SK-N-SH (cell line): ENCODE data around the gene SLC38A6. TPM values are rescaled to one million over a fixed set of nuclear protein-coding genes. Genes with fewer than 3 reads are reported as not detected.

ENCODE experiments used
- CTCF ChIA-PET: fragments of 300-600, 350-600 bp; formaldehyde crosslinking; extraction: SDS; loops from one replicate; lab custom pipeline; 2021; lab: Yijun Ruan, JAX
- POLR2A ChIA-PET: fragments of 350-600 bp; sonication (Branson Sonifier 250); formaldehyde crosslinking; extraction: SDS; loops from one replicate; lab custom pipeline; 2020; ENCODE audit warnings: antibody characterized with exemption, inconsistent platforms; lab: Yijun Ruan, JAX
- DNase-seq: peaks from one replicate; pipeline ENCODE4 v3.0.0; 2012
- H2AFZ ChIP-seq: fragments of 200-600 bp; sonication (generic); 2 replicates; pipeline ENCODE4 v1.8.1; 2016; ENCODE audit warnings: antibody characterized with exemption, mild to moderate bottlenecking, low read depth
- H3F3A ChIP-seq: fragments of 200-600 bp; sonication (generic); replicated peaks from 2 replicates; pipeline ENCODE3; 2016; ENCODE audit warnings: antibody characterized with exemption, mild to moderate bottlenecking; ENCODE audit not compliant: insufficient read depth
- H3K27ac ChIP-seq, 2 experiments: fragments of 200-500 bp in 1 of 2; fragments of 200-600 bp in 1 of 2; sonication (Bioruptor generic) in 1 of 2; sonication (generic), shearing (Covaris generic) in 1 of 2; 2 replicates each; pipeline versions ENCODE4 v1.5.1 to v1.6.1; 2014 to 2016; ENCODE audit warnings: low read depth in 2 of 2, inconsistent platforms in 1 of 2, low read length in 1 of 2, mild to moderate bottlenecking in 1 of 2, mixed read lengths in 1 of 2
- H3K27me3 ChIP-seq: fragments of 200-600 bp; sonication (generic), shearing (Covaris generic); 2 replicates; pipeline ENCODE4 v1.6.1; 2016; ENCODE audit warnings: mixed run types; ENCODE audit not compliant: insufficient read depth
- H3K36me3 ChIP-seq, 2 experiments: fragments of 200-500 bp in 1 of 2; fragments of 200-600 bp in 1 of 2; sonication (Bioruptor generic) in 1 of 2; sonication (generic) in 1 of 2; replicated peaks in 1 of 2; 2 replicates each; pipeline versions ENCODE3 to v1.5.1; 2014 to 2016; ENCODE audit warnings: low read length in 1 of 2, mild to moderate bottlenecking in 1 of 2; ENCODE audit not compliant: insufficient read depth in 2 of 2, control insufficient read depth in 1 of 2
- H3K4me1 ChIP-seq, 2 experiments: fragments of 200-500 bp in 1 of 2; fragments of 200-600 bp in 1 of 2; sonication (Bioruptor generic) in 1 of 2; sonication (generic), shearing (Covaris generic) in 1 of 2; 2 replicates each; pipeline versions ENCODE4 v1.5.1 to v1.6.1; 2014 to 2016; ENCODE audit warnings: low read depth in 1 of 2, low read length in 1 of 2, mixed run types in 1 of 2; ENCODE audit not compliant: insufficient read depth in 2 of 2, control insufficient read depth in 1 of 2
- H3K4me2 ChIP-seq: fragments of 200-600 bp; sonication (generic), shearing (Covaris generic); 2 replicates; pipeline ENCODE4 v1.6.1; 2017; ENCODE audit warnings: mixed run types
- H3K4me3 ChIP-seq, 2 experiments: fragments of 200-500 bp in 1 of 2; fragments of 200-600 bp in 1 of 2; sonication (Bioruptor generic) in 1 of 2; sonication (generic), shearing (Covaris generic) in 1 of 2; 2 replicates each; pipeline versions ENCODE4 v1.5.1 to v1.8.1; 2014 to 2016; ENCODE audit warnings: low read depth in 2 of 2, inconsistent platforms in 1 of 2, low read length in 1 of 2, mild to moderate bottlenecking in 1 of 2, mixed read lengths in 1 of 2, moderate library complexity in 1 of 2
- H3K79me2 ChIP-seq: fragments of 200-600 bp; sonication (generic); 2 replicates; pipeline ENCODE4 v1.8.1; 2017; ENCODE audit warnings: mild to moderate bottlenecking; ENCODE audit not compliant: insufficient read depth
- H3K9ac ChIP-seq: fragments of 200-600 bp; sonication (generic); 2 replicates; pipeline ENCODE4 v1.6.1; 2017; ENCODE audit warnings: mixed run types
- H3K9me2 ChIP-seq: fragments of 200-600 bp; sonication (generic); 2 replicates; pipeline ENCODE4 v1.6.1; 2017; ENCODE audit warnings: mixed run types
- H3K9me3 ChIP-seq: fragments of 200-600 bp; sonication (generic); 2 replicates; pipeline ENCODE4 v1.6.1; 2017; ENCODE audit warnings: mixed run types, mild to moderate bottlenecking, moderate library complexity
- H4K20me1 ChIP-seq: fragments of 200-600 bp; sonication (generic); 2 replicates; pipeline ENCODE4 v1.6.1; 2017; ENCODE audit warnings: mild to moderate bottlenecking, mixed run types; ENCODE audit not compliant: insufficient read depth
- EZH2phosphoT487 ChIP-seq: fragments of 200-600 bp; sonication (generic); IDR thresholded peaks from 2 replicates; pipeline ENCODE4 v1.6.1; 2017; ENCODE audit warnings: low read depth, mixed run types, mild to moderate bottlenecking, antibody characterized with exemption, moderate library complexity, borderline replicate concordance
- FOSL2 ChIP-seq: IDR thresholded peaks from 2 replicates; pipeline ENCODE4 v1.4.0; 2012; ENCODE audit warnings: low read depth, mild to moderate bottlenecking, moderate library complexity, borderline replicate concordance
- GABPA ChIP-seq: IDR thresholded peaks from 2 replicates; pipeline ENCODE4 v1.4.0; 2012; ENCODE audit warnings: low read depth, mild to moderate bottlenecking
- JUND ChIP-seq: IDR thresholded peaks from 2 replicates; pipeline ENCODE4 v1.4.0; 2012
- MEF2A ChIP-seq: IDR thresholded peaks from 2 replicates; pipeline ENCODE4 v1.4.0; 2012; ENCODE audit warnings: low read depth, borderline replicate concordance
- NFIC ChIP-seq: IDR thresholded peaks from 2 replicates; pipeline ENCODE4 v1.4.0; 2012; ENCODE audit warnings: borderline replicate concordance
- POLR2AphosphoS5 ChIP-seq: IDR thresholded peaks from 2 replicates; pipeline ENCODE4 v1.6.1; 2012; ENCODE audit warnings: low read depth, low read length
- RFX5 ChIP-seq: IDR thresholded peaks from 2 replicates; pipeline ENCODE4 v1.6.1; 2012; ENCODE audit warnings: mild to moderate bottlenecking, improper control_type of control experiment, low read length
- RXRA ChIP-seq: IDR thresholded peaks from 2 replicates; pipeline ENCODE4 v1.4.0; 2012; ENCODE audit warnings: low read depth, mild to moderate bottlenecking, borderline replicate concordance
- WGBS: methylation state at CpG from one replicate; pipeline ENCODE4 v1.1.6; 2017; ENCODE audit warnings: low lambda C conversion rate; 5-methylcytosine and 5-hydroxymethylcytosine counted together
- polyA plus RNA-seq, 3 experiments: library from polyadenylated mRNA; depleted of rRNA; stranded (reverse); fragments of >200 nt; gene quantifications; 2 replicates each; pipeline ENCODE4 v1.2.3, GENCODE V29; 2012
- TF ChIP-seq, protein P1 (sequence below): fragments of 150-350 bp; IDR thresholded peaks from 2 replicates; pipeline ENCODE4 v1.6.1; 2016; ENCODE audit warnings: mild to moderate bottlenecking, low read depth, low read length
- TF ChIP-seq, protein P2 (sequence below): fragments of 200-600 bp; sonication (generic); IDR thresholded peaks from 2 replicates; pipeline ENCODE4 v1.6.1; 2017; ENCODE audit warnings: antibody characterized with exemption, mild to moderate bottlenecking, moderate library complexity
- TF ChIP-seq, protein P3 (sequence below): IDR thresholded peaks from 2 replicates; pipeline ENCODE4 v1.4.0; 2012; ENCODE audit warnings: low read depth, borderline replicate concordance

Gene SLC38A6
- polyA plus RNA-seq, 1 of the 3 experiments (the other 2 are of a cell fraction), result 10.4 TPM

- POLR2A ChIA-PET, result no interaction called here
- H2AFZ ChIP-seq, result no peak overlapping the region
- peaks cover 0 to 23% of the 10 kb centered on the region in 2 experiments; a peak in 3 of 4 replicates for H3K4me1 ChIP-seq
- no peaks in the 10 kb centered on the region for H3K79me2 ChIP-seq
- H3K27ac ChIP-seq, result no peak overlapping the region
- no peak overlapping the region for H3K9ac ChIP-seq
- no peak overlapping the region for H3K4me3 ChIP-seq
- no peak for DNase-seq
- no peaks in the 10 kb centered on the region for H3K9me2 ChIP-seq
- no peaks in the 10 kb centered on the region for H3K9me3 ChIP-seq
- peaks cover 0 to 3% of the 10 kb centered on the region in 2 experiments for H3K36me3 ChIP-seq
- no peak overlapping the region for H3K4me2 ChIP-seq
- CTCF ChIA-PET, result no interaction called here
- no peaks in the 10 kb centered on the region for H3K27me3 ChIP-seq
- TF ChIP-seq, protein P1, sequence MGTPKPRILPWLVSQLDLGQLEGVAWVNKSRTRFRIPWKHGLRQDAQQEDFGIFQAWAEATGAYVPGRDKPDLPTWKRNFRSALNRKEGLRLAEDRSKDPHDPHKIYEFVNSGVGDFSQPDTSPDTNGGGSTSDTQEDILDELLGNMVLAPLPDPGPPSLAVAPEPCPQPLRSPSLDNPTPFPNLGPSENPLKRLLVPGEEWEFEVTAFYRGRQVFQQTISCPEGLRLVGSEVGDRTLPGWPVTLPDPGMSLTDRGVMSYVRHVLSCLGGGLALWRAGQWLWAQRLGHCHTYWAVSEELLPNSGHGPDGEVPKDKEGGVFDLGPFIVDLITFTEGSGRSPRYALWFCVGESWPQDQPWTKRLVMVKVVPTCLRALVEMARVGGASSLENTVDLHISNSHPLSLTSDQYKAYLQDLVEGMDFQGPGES, result no peak
- TF ChIP-seq RXRA (no peak), GABPA (no peak), NFIC (no peak), FOSL2 (no peak), RFX5 (no peak)
- no peaks in the 10 kb centered on the region for H4K20me1 ChIP-seq
- H3F3A ChIP-seq, result peaks cover 18% of the 10 kb centered on the region
Observed at GRCh38 chr14:61098721-61099120, 117.7 kb downstream of the SLC38A6 start.

DNA sequence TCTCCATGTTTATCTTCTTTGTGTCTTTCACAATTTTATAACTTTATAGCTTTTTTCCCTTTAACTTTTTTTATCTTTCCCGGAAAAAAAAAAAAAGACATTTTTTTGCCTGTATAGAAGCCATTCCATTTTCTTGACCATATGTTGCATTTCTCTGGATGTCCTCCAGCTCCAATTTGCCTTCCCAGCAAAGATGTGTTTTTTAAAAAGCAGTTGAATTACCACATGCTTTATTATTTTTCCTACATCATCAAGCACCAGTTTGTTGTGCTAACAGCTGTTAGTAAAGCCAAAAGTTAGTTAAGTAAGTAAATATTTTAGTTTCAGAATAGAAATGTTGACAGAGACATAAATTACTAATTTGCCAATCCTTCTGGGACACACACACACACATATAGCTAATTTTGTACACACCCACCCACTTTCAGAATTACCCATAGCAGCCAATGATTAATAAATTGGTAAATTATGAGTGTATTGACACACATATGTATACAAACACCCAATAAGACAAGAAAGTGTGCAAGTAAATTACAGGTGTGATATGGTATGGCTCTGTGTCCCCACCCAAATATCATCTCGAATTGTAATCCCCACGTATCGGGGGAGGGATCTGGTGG lies 118.3 kb downstream of the SLC38A6 start:
- peaks cover 18% of the 10 kb centered on the region for H3F3A ChIP-seq
- TF ChIP-seq, protein P2, sequence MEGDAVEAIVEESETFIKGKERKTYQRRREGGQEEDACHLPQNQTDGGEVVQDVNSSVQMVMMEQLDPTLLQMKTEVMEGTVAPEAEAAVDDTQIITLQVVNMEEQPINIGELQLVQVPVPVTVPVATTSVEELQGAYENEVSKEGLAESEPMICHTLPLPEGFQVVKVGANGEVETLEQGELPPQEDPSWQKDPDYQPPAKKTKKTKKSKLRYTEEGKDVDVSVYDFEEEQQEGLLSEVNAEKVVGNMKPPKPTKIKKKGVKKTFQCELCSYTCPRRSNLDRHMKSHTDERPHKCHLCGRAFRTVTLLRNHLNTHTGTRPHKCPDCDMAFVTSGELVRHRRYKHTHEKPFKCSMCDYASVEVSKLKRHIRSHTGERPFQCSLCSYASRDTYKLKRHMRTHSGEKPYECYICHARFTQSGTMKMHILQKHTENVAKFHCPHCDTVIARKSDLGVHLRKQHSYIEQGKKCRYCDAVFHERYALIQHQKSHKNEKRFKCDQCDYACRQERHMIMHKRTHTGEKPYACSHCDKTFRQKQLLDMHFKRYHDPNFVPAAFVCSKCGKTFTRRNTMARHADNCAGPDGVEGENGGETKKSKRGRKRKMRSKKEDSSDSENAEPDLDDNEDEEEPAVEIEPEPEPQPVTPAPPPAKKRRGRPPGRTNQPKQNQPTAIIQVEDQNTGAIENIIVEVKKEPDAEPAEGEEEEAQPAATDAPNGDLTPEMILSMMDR, result no peak
- TF ChIP-seq POLR2AphosphoS5 (no peak), MEF2A (no peak), EZH2phosphoT487 (no peak), JUND (no peak), RFX5 (no peak)
- TF ChIP-seq, protein P1, result no peak
- TF ChIP-seq, protein P3, sequence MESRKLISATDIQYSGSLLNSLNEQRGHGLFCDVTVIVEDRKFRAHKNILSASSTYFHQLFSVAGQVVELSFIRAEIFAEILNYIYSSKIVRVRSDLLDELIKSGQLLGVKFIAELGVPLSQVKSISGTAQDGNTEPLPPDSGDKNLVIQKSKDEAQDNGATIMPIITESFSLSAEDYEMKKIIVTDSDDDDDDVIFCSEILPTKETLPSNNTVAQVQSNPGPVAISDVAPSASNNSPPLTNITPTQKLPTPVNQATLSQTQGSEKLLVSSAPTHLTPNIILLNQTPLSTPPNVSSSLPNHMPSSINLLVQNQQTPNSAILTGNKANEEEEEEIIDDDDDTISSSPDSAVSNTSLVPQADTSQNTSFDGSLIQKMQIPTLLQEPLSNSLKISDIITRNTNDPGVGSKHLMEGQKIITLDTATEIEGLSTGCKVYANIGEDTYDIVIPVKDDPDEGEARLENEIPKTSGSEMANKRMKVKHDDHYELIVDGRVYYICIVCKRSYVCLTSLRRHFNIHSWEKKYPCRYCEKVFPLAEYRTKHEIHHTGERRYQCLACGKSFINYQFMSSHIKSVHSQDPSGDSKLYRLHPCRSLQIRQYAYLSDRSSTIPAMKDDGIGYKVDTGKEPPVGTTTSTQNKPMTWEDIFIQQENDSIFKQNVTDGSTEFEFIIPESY, result no peak
- TF ChIP-seq, all 33 proteins: peak for 0
- no peak overlapping the region for H3K9ac ChIP-seq
- H3K9me3 ChIP-seq, result no peaks in the 10 kb centered on the region
- WGBS, result 62% methylated on average over 4 of the region's 4 CpGs
- peaks cover 0 to 28% of the 10 kb centered on the region in 2 experiments; a peak in 3 of 4 replicates for H3K4me1 ChIP-seq
- H3K79me2 ChIP-seq, result no peaks in the 10 kb centered on the region
- H3K4me3 ChIP-seq, result no peak overlapping the region
- H3K36me3 ChIP-seq, result peaks cover 0 to 3% of the 10 kb centered on the region in 2 experiments
- ChIA-PET POLR2A (no interaction called here), CTCF (interaction anchor here (0.6 kb wide), 1 partner anchor 37 kb away, joined by 3 read pairs; no protein-coding TSS in a partner anchor)
- no peak overlapping the region for H3K4me2 ChIP-seq
- no peaks in the 10 kb centered on the region for H3K9me2 ChIP-seq
- DNase-seq, result no peak
- no peaks in the 10 kb centered on the region for H4K20me1 ChIP-seq
- H3K27me3 ChIP-seq, result no peaks in the 10 kb centered on the region
- no peak overlapping the region for H2AFZ ChIP-seq
- H3K27ac ChIP-seq, result no peak overlapping the region
